GM19324 (cell line): Measurements from ENCODE around the gene TCF7.

Experiments
- ATAC-seq: cut with Tn5 transposase; IDR thresholded peaks from one replicate; pipeline ENCODE4 v1.9.1; 2021; ENCODE audit warnings: mild to moderate bottlenecking, moderate library complexity; ENCODE audit not compliant: unreplicated experiment, low FRiP score

Gene TCF7

DNA sequence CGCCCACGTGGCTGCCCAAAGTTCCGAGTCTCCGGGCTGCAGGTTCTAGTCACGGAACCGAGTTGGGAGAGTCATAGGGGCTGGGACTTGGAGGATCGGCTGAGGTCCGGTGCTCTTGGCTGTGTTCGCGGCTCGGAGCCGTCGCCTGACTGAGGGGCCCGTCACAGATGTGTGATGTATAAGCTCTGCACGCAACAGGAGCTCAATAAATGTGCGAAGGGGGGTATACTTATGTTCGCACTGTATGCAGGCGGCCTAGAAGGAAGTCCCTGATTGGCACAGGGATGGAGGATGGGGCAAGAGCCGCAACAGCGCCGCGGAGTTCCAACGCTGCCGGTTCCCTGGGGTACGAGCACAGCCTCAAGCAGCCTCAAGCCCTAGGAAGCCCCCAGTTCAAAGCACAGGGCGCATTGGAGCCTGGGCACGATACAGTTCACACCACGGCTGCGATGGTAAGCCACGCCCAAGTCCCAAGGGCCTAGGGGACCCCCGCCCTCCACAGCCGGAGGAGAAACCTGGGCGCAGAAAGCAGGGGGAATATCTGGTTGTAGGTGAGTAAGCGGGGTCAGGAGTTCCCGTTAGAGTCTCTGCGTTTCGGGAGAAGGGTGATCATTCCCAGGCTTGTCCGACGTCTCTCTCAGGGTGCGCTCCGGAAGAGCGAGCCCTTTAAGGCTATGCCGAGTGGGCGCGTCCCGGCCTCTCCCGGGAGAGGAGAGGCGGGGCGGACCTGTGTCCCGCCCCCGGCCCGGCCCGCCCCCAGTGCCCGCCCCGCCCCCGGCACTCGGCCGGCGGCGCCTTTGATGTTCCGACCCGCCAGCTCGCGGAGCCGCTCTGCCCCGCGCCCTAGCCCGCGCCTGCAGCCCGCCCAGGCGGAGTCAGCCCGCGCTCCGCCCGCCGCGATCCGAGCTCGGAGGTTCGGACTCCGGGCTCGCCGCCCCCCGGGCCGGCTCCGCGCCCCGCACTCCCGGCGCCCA, at the start of gene TCF7:
Gene TCF7 (plus strand): TSS at position 780 of the 974 bp plus-strand sequence. CDS start 226 bp downstream, outside the sequence.
- ATAC-seq: peak; percentile 69

DNA sequence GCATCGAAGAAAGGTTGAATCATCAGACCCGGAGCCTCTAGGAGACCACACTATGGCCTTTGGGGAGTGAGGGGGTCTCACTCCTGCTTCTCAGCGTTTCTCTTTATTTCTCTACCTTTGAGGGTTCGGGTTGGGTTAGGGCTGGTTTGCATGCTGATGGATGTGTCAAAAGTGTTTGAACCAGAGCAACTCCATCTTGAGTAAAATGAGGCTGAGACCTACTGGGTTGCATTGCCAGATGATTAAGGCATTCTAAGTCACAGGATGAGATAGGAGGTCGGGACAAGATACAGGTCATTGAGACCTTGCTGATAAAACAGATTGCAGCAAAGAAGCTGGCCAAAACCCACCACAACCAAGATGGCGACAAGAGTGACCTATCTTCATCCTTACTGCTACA, 44.9 kb upstream of the TCF7 start:
- no peak for ATAC-seq

GRCh38 chr5:134070725-134071613, 43.5 kb upstream of the TCF7 start:
- no peak for ATAC-seq

- no peak for ATAC-seq
Observed at GRCh38 chr5:134071614-134072207, 42.8 kb upstream of the TCF7 start.

GRCh38 chr5:134072471-134073210, 41.8 kb upstream of the TCF7 start:
- ATAC-seq: no peak

DNA sequence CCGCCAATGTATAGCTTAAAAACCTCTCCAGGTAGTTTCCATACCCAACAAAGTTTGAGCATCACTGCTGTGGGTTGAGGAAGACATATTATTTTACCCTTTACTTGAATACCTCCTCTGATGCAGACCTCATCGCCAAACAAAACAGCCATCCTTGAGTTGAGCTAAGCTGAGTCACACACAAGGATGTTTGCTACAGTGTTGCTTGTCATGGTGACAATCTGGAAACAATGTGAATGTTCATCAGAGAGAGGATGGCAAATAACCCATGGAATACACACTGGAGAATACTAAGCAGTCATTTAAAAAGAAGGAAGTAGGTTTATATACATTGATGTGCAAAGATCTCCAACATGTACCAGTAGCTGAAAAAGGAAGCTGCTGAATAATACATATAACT, 41.1 kb upstream of the TCF7 start:
- ATAC-seq: no peak

DNA sequence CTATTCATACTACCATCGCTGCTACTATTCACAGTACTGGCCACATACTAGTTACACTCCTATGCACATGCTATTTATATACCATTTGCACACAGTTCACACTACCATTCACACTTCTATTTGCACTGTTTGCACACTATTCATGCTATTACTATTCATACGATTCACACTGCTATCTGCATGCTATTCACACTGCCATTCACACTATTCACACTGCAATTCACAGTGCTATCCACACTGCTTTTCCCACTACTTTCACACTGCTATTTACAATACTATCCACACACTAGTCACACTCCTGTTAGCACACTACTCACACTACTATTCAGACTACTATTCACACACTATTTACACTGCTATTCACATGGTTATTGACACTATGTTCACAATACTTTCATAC, 39.4 kb upstream of the TCF7 start:
- no peak for ATAC-seq

DNA sequence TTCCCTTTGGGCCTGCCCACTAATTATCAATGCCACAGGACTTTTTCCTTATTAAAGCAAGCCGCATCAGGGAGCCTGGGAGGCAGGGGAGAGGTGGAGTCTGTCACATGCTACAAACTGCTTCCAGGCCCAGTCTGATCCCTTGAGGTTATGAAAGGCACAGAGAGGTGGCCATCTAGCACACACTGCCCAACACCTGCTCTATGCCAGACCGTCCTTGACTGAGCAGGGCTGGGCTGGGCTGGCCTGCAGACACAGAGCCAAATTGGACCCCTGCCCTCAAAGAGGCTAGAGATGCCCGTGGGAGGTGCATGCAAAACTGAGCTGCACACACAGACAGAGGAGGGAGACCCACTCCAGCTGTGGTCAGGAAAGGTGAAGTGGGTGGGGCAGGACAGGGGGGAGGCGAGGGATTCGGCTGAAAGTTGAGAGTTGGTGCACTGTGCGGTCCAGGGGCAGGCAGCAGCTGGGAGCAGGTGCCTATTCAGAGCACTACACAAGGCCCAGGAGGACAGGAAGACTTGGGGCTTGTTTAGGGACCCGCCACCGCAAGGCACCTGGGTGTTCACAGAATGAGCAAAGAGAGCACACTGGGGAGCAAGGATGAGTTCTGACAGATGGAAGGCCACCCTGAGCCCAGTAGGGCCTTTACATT, 36.4 kb upstream of the TCF7 start:
- ATAC-seq: no peak

DNA sequence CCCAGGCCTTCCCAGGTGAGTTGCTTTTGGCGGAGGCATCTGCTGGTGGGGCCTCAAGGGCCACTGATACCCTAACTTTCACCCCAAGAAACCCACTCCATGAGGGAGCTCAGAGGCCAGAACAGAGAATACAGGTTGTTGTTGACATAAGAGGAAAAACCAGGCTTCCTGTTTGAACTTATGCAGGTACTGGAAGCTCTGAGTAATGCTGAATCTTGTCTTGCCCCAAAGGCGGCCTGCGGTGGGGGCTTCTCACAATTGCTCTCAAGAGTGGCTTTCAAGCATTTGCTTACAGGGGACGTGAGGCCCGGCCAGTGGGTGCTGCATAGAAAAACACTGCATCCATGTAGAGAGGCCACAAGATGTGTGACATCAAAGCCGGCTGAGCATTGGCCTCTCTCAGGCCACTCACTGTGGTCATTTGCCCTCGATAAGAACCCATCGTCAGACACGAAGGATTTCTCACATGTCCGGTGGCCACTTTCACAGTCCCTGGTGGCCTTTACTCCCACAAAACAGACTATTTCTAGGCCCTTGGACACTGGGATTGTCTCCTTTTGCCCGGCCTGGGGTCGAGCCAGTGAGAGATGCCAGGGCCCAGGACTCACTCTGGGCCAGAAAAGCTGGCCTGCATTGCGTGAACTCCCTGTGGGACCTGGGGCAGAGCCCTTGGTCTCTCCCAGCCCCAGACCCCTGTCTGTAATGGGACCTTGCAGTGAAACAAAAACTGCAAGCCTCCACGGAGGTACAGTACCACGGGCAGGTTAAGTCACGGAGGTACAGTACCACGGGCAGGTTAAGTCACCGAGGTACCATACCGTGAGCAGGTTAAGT, 34.5 kb upstream of the TCF7 start:
- ATAC-seq: no peak

DNA sequence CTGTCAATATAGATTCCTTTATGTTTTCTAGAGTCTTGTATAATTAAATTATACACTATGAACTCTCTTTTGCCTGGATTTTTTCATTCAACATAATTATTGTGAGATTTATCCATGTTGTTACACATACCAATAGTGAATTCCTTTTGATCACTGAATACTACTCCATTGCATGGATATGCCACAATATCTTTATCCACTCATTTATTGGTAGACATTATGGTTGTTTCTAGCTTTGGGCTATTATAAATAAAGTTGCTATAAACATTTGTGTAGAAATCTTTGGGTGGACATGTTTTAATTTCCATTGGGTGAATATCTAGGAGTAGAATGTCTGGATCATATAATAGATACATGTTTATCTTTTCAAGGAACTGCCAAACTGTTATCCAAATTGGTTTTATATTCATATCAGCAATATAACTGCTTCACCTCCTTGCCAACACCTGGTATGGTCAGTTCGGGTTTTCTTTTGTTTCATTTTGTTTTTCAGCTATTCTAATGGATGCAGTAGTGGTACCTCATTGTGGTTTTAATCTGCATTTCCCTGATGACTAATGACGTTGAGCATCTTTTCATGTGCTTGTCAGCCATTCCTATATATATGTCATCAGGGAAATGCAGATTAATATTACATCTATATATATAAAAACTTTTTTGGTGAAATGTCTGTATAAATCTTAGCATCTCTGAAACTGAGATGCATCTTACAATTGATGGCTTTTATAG, 32.1 kb upstream of the TCF7 start:
- ATAC-seq: no peak

GRCh38 chr5:134083517-134083916, 31.0 kb upstream of the TCF7 start:
- ATAC-seq: no peak

- ATAC-seq: no peak
Observed at GRCh38 chr5:134084022-134084565, 30.4 kb upstream of the TCF7 start.

DNA sequence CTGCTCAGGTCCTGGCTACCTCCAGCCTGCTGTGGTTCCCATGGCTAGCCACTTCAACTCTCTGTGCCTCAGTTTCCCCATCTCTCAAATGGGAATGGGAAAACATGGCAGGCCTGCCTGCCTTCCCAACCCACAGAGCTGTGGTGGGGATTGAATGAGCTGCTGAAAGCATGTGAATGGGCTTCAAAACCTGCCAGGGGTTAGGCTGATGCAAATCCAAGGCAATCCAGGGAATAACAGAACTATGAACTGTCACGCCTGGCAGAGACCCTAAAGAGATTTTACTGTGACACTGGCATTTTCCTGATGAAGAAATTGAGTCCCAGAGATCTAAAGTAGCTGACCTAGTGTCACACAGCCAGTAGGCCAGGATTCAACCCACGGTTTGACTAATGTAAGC, 29.9 kb upstream of the TCF7 start:
- no peak for ATAC-seq

DNA sequence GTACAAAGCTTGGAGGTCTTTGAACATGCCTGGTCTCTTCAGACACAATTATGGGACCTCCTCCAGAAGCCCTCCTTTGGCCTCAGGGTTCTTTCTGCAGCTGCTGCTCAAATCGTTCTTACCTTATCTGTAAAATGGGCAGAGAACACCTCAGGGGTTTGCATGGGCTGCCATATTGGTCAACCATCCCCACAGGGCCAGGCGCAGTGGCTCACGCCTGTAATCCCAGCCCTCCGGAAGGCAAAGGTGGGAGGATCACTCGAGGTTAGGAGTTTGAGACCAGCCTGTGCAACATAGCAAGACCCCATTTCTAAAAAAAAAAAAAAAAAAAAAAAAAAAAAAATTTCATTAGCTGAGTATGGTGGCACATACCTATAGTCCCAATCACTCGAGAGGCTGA, 29.1 kb upstream of the TCF7 start:
- no peak for ATAC-seq

- no peak for ATAC-seq
Observed at GRCh38 chr5:134086225-134086942, 28.1 kb upstream of the TCF7 start.

DNA sequence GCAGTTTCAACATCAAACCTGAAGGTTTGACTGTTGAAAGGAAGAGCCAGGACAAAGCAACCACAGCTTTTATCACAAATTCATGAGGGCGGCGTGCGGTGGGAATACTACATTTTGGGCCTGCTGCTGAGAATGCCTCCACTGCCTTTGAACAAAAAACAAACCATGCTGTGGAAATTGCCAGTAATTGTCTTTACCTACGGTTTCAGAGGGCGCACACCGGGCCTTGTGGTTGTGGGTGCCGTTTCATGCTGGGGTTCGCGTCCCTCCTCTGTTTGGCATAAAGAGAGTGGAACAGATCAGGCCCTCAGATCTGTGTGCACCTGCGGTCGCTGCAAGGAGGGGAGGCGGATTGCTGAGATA, 27.6 kb upstream of the TCF7 start:
- no peak for ATAC-seq

DNA sequence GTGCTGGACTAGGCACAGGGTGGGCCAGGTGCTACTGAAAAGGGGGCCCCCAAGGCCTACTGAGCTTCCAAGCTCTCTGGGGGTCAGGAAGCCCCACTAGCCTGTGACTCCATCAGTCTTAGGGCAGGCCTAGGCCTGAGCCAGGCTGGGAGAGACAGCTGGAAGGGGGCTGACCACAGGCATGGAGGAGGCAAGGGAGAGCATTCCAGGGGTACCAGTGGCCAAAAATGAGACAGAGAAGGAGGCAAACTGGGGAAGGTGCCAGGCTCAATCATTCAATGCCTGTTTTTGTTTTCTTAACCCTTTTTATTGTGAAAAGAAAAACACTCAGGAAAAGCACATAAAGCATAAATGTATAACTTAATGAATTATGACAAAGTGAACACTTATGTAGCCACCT, 26.2 kb upstream of the TCF7 start:
- no peak for ATAC-seq
